Fibroblast of pulmonary artery (primary cell): ENCODE measurements around the gene SYDE1.
A peak's percentile ranks its signal among the peaks of the same experiment; 100 is the strongest.
"Not testable (repeated sequence)": the region's sequence is repeated elsewhere in the genome, so short reads cannot be mapped to it uniquely, and the experiment has no call there.

Experiments used
- DNase-seq: peaks from one replicate; pipeline ENCODE4 v3.0.0-alpha.2; 2010; ENCODE audit warnings: low read depth
- H3K4me3 ChIP-seq: replicated peaks from 2 replicates; pipeline ENCODE4 v1.5.1; 2011; ENCODE audit warnings: low read depth, mild to moderate bottlenecking, control low read depth, low read length, moderate library complexity
- CTCF ChIP-seq: IDR thresholded peaks from 2 replicates; pipeline ENCODE4 v1.5.1; 2011; ENCODE audit warnings: mild to moderate bottlenecking, control low read depth, low read length, inconsistent platforms; ENCODE audit errors: missing control alignments

SYDE1 gene

GRCh38 chr19:15107061-15108010, at the start of gene SYDE1:
Gene SYDE1, plus strand, starts transcription at chr19:15107401. Its CDS starts 33 bp downstream, at chr19:15107434.
- TF ChIP-seq CTCF = no peak
- H3K4me3 ChIP-seq = peak within 1 kb of the TSS; percentile 81
- peak; percentile 68 for DNase-seq

GRCh38 chr19:15062036-15062435, 45.2 kb upstream of the SYDE1 start:
- no peak for DNase-seq
- no peak for TF ChIP-seq CTCF
- no peak overlapping the region for H3K4me3 ChIP-seq

- not testable (repeated sequence) for H3K4me3 ChIP-seq, DNase-seq
These were observed 36.8 kb upstream of the SYDE1 start for GRCh38 chr19:15070386-15070785.

GRCh38 chr19:15072930-15073647, 34.1 kb upstream of the SYDE1 start:
- TF ChIP-seq CTCF = no peak
- no peak overlapping the region for H3K4me3 ChIP-seq
- no peak for DNase-seq

- TF ChIP-seq CTCF = no peak
- no peak for DNase-seq
- no peak overlapping the region for H3K4me3 ChIP-seq
These were observed 32.8 kb upstream of the SYDE1 start for GRCh38 chr19:15074371-15074770.

- DNase-seq = no peak
- no peak overlapping the region for H3K4me3 ChIP-seq
- TF ChIP-seq CTCF = no peak
These were observed 31.4 kb upstream of the SYDE1 start for GRCh38 chr19:15075806-15076205.

- DNase-seq = peak; percentile 3
- not testable (repeated sequence) for H3K4me3 ChIP-seq
These were observed 27.2 kb upstream of the SYDE1 start for GRCh38 chr19:15080002-15080401.
